IPS DF 6.9 (cell line): ENCODE measurements around the gene ASCC1.

ENCODE experiments used
- DNase-seq: peaks from one replicate; pipeline ENCODE4 v3.0.0-alpha.2; 2013; ENCODE audit warnings: low read depth, low spot score
- H3K27ac ChIP-seq: one replicate; pipeline ENCODE4 v1.5.1; 2013; ENCODE audit warnings: low read length, control low read depth
- H3K27me3 ChIP-seq: 2 replicates; pipeline ENCODE4 v1.6.1; 2013; ENCODE audit warnings: mild to moderate bottlenecking, low read length; ENCODE audit not compliant: control insufficient read depth, insufficient read depth
- H3K36me3 ChIP-seq: 2 replicates; pipeline ENCODE4 v1.6.1; 2013; ENCODE audit warnings: low read length; ENCODE audit not compliant: control insufficient read depth, insufficient read depth
- H3K4me1 ChIP-seq: 2 replicates; pipeline ENCODE4 v1.6.1; 2013; ENCODE audit warnings: low read length; ENCODE audit not compliant: control insufficient read depth, insufficient read depth
- H3K4me3 ChIP-seq: 2 replicates; pipeline ENCODE4 v1.5.1; 2013; ENCODE audit warnings: mild to moderate bottlenecking, low read length
- H3K9me3 ChIP-seq: 2 replicates; pipeline ENCODE4 v1.6.1; 2013; ENCODE audit warnings: low read length, inconsistent platforms; ENCODE audit not compliant: control insufficient read depth, insufficient read depth
- WGBS: extraction: QIAGEN DNeasy Blood & Tissue Kit; methylation state at CpG from one replicate; pipeline ENCODE4 v1.1.7; 2013; ENCODE audit warnings: mixed read lengths, missing lambda C conversion rate; ENCODE audit not compliant: insufficient read length, insufficient coverage; 5-methylcytosine and 5-hydroxymethylcytosine counted together

Gene ASCC1

DNA sequence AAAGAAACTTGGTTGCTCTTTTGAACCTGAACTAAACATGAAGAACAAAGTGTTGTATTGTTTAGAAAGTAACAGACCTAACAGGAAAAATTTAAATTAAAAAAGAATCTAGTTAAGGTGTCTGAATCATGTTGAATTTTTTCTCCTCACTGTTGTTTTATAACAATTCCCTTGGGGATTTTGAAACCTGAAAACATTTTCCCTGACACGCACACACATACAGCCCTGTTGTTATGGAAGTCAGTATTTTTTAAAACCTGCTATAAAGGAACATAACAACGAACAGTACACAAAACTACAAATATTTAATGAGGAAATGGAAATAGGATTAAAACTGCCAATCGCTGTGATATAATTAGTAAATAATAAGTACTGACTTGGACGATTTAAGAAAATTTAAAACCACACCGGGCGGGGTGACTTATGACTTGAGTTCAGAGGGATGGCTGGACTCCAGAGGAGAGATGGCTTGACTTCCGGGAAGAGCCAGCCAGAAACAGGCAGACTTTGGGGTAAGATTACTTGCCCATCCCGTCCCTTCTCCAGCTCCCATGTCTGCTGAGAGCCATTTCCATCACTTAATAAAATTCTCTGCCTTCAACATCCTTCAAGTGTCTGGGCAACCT lies 111.5 kb downstream of the ASCC1 start:
- H3K27me3 ChIP-seq = no peaks in the 10 kb centered on the region
- 100% methylated on average over 2 of the region's 8 CpGs for WGBS
- no peak for DNase-seq
- 0 out of 2 replicates have a peak, but pooled peaks cover 1% of the 10 kb centered on the region for H3K4me1 ChIP-seq
- H3K9me3 ChIP-seq = no peaks in the 10 kb centered on the region
- H3K4me3 ChIP-seq = no peak overlapping the region
- no peaks in the 10 kb centered on the region for H3K36me3 ChIP-seq
- no peak overlapping the region for H3K27ac ChIP-seq

DNA sequence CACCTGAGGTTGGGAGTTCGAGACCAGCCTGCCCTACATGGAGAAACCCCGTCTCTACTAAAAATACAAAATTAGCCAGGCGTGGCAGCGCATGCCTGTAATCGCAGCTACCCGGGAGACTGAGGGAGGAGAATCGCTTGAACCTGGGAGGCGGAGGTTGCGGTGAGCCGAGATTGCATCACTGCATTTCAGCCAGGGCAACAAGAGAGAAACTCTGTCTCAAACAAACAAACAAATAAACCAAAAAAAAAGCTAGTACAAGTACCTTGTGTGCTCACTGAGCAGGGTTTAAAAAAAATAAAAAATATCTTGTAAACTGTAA lies 116.5 kb downstream of the ASCC1 start:
- Histone ChIP-seq H3K4me1 (no peaks in the 10 kb centered on the region), H3K27ac (no peak overlapping the region), H3K9me3 (no peaks in the 10 kb centered on the region), H3K27me3 (no peaks in the 10 kb centered on the region), H3K36me3 (peaks cover 2% of the 10 kb centered on the region; the same call in 1 of the 2 replicates), H3K4me3 (no peak overlapping the region)
- WGBS = no CpG with 5 or more reads among the region's 10 CpGs
- no peak for DNase-seq

DNA sequence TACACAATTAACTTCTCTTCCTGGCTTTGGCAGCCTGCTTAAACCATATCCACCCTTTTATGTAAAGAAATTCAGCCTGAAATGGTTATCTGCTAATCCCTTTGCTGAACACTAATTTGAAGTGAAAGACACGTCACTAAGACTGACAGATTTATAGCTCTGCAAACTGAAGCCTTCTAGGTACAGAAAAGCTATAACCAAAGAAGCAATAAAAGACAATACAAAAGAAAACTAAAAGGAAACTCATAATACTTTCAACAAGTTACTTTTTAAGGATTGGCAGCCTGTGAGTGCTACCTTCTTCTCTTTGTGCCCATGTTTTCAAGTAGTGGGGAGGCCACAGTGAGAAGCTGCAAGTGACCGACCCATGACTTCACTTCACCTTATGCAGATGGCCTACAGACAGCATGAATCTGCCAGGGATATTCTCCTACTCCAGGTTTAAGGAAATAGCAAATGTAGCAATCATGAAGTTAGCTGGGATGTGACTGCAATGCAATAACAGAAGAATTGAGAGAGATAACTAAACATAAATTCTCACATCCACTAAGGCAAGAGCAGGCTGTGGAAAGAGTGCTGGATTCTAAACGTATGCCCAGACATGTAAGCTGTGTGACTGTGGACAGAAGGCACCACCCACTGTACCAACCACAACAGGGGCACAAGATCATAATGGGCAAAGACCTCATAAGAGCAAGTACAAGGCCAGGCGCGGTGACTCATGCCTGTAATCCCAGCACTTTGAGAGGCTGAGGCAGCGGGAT lies 117.1 kb downstream of the ASCC1 start:
- Histone ChIP-seq H3K9me3 (no peaks in the 10 kb centered on the region), H3K4me1 (no peaks in the 10 kb centered on the region), H3K27ac (no peak overlapping the region), H3K27me3 (no peaks in the 10 kb centered on the region), H3K4me3 (no peak overlapping the region), H3K36me3 (peaks cover 2% of the 10 kb centered on the region; the same call in 1 of the 2 replicates)
- no CpG with 5 or more reads among the region's 6 CpGs for WGBS
- DNase-seq = no peak

DNA sequence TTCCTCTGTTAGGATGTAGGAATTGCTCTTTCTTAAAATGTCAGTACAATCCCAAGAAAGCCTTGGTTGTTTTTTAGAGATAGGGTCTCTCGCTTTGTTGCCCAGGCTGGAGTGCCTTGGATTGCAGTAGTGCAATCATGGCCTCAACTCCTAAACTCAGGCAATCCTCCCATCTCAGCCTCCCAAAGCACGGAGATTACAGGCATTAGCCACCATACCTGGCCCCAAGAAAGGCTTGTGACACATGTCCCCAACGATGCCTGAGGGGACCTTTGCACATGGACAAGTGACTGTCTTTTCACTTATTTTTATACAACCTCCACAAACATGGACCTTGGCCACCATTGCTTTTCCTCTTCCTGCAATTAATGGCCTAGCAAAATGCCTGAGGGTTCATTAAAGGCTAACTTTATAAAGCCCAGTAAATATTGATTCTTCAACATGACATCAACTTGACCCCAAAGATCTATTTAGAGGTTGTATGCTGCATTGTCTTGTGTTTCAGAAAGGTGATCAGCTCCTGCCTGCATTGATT lies 117.7 kb downstream of the ASCC1 start:
- Histone ChIP-seq H3K36me3 (peaks cover 2% of the 10 kb centered on the region; the same call in 1 of the 2 replicates), H3K4me1 (no peaks in the 10 kb centered on the region), H3K4me3 (no peak overlapping the region), H3K9me3 (no peaks in the 10 kb centered on the region), H3K27ac (no peak overlapping the region), H3K27me3 (no peaks in the 10 kb centered on the region)
- DNase-seq = no peak
- no CpG with 5 or more reads among the region's 3 CpGs for WGBS

DNA sequence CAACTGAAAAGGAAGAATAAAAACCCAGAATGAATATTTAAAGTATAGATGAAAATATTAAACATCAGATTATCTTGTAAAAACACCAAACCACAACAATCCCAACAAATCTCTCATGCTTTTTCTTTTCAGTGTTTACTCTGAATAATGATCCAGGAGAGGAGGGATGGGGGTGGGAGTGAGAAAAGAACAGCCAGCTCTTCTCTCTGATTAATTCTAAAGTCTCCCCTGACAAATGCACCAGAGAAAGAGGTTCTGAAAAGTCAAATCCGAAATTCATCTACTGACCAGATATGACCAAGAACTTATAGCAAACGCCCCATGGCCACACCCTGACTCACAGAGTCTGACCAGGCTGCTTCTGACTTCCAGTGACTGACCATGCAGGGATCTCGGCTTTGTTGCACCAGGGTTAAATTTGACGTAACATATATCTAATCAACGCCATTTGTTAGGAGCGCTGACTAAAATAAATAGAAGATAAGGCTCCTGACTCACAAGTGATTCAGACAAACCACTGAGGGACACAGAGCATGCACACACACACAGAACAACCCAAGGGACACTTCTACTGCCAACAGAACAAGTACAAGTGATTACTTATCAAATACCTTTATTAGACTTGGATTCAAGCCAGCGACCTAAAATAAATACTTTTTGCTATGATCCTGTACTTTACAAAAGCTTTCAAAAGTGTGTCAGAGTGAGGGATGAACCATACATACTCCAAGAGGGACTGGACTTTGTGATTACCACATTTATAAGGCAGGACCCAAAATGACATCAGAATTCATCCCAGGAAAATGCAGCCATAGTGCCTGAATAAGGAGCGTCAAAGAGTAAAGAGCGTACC lies 118.4 kb downstream of the ASCC1 start:
- Histone ChIP-seq H3K4me1 (no peaks in the 10 kb centered on the region), H3K4me3 (no peak overlapping the region), H3K9me3 (no peaks in the 10 kb centered on the region), H3K27ac (no peak overlapping the region), H3K36me3 (peaks cover 2% of the 10 kb centered on the region; the same call in 1 of the 2 replicates), H3K27me3 (no peaks in the 10 kb centered on the region)
- WGBS = no CpG with 5 or more reads among the region's 9 CpGs
- no peak for DNase-seq

DNA sequence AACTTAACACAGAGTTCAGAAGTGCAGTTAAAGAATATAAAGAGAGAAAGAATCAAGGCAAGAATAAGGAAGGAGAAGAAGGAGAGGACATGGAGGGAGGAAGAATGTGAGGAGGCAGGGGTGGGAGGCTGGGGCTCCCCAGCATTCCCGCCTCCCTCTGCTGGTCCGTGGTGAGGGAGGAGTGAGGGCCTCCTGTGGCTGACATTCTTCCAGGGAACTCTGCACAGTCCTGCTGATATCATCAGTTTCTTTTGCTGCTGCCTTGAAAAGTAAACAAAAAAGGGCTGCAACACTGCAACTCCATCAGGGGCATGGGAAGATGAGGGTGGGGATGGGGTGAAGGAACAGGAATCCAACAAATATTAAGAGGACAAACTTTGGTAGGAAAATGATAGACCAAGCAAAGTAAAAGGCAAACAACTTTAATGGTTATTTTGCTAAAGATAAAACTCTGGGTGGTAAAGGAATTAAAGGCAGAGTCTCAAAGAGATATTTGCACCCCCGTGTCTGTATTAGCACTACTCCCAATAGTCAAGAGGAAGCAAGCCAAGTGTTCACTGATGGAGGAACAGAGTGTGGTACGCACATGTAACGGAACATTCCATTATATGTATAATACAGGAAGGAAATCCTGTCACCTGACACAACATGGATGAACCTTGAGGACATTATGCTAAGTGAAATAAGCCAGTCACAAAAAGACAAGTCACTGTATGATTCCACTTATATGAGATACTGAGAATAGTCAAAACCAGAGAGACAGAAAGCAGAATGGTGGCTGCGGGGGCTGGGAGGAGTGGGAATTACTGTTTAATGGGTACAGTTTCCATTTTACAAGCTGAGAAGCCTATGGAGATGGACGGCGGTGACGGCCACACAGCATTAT lies 119.7 kb downstream of the ASCC1 start:
- DNase-seq = no peak
- no peaks in the 10 kb centered on the region for H3K9me3 ChIP-seq
- H3K4me3 ChIP-seq = no peak overlapping the region
- peaks cover 2% of the 10 kb centered on the region; the same call in 1 of the 2 replicates for H3K36me3 ChIP-seq
- no peak overlapping the region for H3K27ac ChIP-seq
- H3K27me3 ChIP-seq = no peaks in the 10 kb centered on the region
- WGBS = no CpG with 5 or more reads among the region's 9 CpGs
- H3K4me1 ChIP-seq = no peaks in the 10 kb centered on the region

DNA sequence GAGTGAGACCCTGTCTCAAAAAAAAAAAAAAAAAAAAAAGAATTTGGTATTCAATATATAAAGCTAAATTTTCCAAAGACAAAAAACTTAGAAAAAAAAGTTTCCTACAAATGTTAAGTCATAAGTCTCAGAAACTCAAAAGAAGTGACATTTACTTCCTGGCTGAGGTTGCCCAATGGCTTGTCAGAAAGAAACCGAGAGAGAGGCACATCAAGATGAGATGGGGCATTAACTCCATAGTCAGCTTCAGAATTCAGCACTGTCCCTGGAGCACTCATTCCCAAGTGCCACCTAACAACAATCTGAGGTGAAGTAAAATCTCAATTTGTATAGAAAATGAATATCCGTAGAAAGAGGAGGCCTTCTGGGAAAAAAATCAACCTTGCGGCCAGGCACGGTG lies 120.9 kb downstream of the ASCC1 start:
- Histone ChIP-seq H3K9me3 (no peaks in the 10 kb centered on the region), H3K27me3 (no peaks in the 10 kb centered on the region), H3K27ac (no peak overlapping the region), H3K4me3 (no peak overlapping the region), H3K4me1 (no peaks in the 10 kb centered on the region), H3K36me3 (peaks cover 2% of the 10 kb centered on the region; the same call in 1 of the 2 replicates)
- no CpG with 5 or more reads among the region's 4 CpGs for WGBS
- no peak for DNase-seq

DNA sequence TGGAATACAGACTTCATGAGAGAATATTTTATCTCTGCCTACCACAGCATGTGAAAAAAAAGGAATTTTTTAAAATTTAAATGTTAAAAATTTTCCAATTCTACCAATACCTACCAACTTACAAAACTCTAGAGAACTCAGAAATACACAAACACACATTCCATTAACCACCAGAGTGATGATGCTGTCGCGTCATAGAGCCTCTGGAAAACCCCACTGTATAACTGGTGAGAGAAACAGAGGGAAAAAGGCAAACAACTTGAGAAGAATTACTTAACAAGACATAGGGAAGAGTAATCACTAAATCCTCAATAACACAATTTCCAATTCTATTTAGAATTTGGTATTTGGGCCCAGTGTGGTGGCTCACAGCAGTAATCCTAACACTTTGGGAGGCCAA lies 121.5 kb downstream of the ASCC1 start:
- DNase-seq = no peak
- H3K9me3 ChIP-seq = no peaks in the 10 kb centered on the region
- no peak overlapping the region for H3K27ac ChIP-seq
- H3K36me3 ChIP-seq = peaks cover 2% of the 10 kb centered on the region; the same call in 1 of the 2 replicates
- no peaks in the 10 kb centered on the region for H3K4me1 ChIP-seq
- no peaks in the 10 kb centered on the region for H3K27me3 ChIP-seq
- no peak overlapping the region for H3K4me3 ChIP-seq
- WGBS = no CpG with 5 or more reads among the region's 2 CpGs

DNA sequence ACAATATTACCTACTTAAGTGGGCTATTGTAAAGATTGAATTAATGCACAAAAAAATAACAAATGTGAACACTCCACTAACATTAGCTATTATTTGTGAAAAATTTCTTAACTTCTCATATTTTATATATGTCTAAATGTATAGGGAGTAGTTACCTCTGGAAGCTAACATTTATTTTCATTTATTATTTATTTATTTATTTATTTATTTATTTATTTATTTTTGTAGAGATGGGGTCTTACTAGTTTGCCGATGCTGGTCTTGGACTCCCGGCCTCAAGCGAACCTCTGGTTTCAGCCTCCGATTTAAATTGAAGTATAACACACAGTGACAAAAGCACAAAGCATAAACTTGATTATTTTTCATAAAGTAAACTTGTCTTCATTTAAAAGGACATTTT lies 122.6 kb downstream of the ASCC1 start:
- Histone ChIP-seq H3K4me3 (no peak overlapping the region), H3K27ac (no peak overlapping the region), H3K4me1 (peaks cover 4% of the 10 kb centered on the region), H3K9me3 (no peaks in the 10 kb centered on the region), H3K36me3 (no peaks in the 10 kb centered on the region; the same call in 1 of the 2 replicates), H3K27me3 (peaks cover 6% of the 10 kb centered on the region; the same call in 1 of the 2 replicates)
- no peak for DNase-seq
- WGBS = no CpG with 5 or more reads among the region's 4 CpGs
